Measurements from ENCODE around the gene BPHL.

Gene BPHL

DNA sequence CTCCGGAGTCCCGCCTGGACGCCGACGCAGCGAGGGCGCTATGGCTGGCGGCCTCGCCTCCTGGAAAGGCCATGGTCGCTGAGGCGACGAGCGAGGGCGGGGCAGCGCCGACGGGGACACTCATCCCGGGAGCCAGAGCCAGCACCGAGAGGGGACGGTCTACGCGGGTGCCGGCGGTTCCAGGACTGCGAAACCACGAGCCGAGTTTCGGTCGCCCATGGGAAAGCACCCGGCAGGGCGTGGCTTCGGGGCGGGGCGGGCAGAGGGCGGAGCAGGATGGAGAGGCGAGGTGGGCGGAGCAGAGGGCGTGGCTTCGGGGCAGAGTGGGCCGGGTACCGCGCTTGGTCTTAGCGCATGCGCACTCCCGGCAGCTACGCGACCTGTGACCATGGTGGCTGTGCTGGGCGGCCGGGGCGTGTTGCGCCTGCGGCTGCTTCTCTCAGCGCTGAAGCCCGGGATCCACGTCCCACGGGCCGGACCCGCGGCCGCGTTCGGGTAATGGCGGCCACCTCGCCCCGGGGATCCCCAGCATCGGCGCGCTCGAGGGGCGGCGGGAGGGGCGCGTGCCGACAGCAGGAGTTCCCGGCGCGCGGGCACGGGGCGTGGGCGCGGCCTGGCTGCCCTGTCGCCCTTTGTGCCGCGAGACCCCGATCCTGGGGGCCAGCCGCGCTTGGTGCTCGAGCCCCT, at the start of gene BPHL:
Gene BPHL (plus strand): TSS at position 359 of the 687 bp plus-strand sequence. CDS start 30 bp downstream, at position 389.
- TF ChIP-seq, protein P1, sequence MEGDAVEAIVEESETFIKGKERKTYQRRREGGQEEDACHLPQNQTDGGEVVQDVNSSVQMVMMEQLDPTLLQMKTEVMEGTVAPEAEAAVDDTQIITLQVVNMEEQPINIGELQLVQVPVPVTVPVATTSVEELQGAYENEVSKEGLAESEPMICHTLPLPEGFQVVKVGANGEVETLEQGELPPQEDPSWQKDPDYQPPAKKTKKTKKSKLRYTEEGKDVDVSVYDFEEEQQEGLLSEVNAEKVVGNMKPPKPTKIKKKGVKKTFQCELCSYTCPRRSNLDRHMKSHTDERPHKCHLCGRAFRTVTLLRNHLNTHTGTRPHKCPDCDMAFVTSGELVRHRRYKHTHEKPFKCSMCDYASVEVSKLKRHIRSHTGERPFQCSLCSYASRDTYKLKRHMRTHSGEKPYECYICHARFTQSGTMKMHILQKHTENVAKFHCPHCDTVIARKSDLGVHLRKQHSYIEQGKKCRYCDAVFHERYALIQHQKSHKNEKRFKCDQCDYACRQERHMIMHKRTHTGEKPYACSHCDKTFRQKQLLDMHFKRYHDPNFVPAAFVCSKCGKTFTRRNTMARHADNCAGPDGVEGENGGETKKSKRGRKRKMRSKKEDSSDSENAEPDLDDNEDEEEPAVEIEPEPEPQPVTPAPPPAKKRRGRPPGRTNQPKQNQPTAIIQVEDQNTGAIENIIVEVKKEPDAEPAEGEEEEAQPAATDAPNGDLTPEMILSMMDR (IDR thresholded peaks at IDR 0.05), result no peak

DNA sequence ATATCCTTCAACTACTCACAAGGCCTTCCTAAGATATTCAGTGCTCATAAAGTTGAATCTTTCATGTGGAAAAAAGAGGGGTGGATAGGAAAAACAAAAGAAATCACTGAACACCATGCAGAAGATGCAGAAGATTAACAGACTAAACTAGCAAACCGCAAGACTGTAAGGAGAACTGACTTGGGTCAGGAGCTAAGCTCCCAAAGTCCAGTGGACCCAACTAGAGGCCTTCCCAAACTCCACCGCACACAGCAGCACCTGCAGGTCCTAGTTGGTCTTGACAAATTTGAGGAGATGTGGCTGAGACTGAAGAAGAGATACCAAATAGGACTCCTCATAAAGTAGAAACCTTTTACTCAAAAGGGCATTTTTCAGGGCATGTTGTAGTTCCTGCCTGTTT, 46.9 kb upstream of the BPHL start:
- TF ChIP-seq, protein P1 (IDR thresholded peaks at IDR 0.05), result no peak

DNA sequence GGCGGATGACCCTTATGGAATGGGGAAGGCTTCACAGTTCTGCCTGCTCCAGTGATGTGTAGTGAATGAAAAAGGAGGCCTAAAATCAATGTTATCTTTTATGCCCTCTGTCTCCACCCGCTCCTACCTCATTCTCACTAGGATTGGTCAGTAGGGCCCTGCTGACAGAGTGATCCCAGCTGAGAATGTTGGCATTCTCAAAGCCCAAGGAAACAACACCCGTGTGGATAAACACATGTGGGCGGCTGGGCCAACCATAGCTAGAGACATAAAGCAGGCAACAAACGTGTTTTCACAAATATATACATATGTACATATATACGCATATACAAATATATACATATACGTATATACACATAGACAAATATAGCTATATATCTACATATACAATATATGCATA, 45.7 kb upstream of the BPHL start:
- TF ChIP-seq, protein P1 (IDR thresholded peaks at IDR 0.05), result no peak

DNA sequence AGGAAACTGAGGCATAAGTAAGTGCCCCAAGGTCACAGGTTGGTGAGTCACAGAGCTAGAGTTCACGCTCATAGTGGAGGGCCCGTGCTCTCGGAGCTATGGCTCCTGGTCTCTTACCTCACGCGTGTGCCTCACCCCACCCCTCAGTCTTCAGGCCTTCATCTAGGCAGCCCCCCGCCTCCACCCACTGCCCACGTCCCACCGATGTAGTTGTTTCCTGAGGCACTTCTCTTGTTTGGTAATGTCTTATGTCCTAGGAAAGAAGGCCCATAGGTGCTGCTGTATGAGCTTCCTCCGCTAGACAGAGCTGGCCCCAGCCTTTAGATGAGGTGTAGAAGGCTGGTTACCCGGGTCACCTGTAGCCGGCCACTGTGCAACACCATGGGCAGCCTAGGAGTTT, 45.1 kb upstream of the BPHL start:
- TF ChIP-seq, protein P1 (IDR thresholded peaks at IDR 0.05), result no peak

DNA sequence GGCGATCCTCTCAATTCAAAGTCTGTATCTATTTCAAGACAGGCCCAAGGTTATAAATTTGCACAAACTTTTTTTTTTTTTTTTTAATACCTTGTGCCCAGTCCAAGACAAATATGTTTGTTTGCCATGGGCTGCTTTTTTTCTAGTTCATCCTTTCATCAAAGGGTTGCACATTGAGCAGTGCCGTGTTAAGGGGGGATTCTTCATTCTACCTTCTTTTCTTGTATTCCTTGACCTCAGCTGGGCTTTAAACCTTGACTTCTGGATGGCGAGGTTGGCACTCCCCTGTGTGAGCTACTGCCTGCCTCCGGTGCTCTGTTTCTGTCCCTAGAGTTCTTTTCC, 42.8 kb upstream of the BPHL start:
- TF ChIP-seq, protein P1 (IDR thresholded peaks at IDR 0.05), result no peak

DNA sequence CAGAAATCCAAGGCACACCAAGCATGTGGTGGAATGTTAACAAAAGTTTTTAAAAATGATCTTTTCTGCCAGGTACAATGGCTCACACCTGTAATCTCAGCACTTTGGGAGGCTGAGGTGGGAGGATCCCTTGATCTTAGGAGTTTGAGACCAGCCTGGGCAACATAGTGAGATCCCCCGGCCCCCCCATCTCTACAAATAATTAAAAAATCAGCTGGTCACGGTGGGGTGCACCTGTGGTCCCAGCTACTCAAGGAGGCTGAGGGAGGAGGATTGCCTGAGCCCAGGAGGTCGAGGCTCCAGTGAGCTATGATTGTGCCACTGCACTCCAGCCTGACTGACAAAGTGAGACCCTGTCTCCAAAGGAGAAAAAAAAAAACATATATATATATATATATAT, 42.2 kb upstream of the BPHL start:
- TF ChIP-seq, protein P1 (IDR thresholded peaks at IDR 0.05), result no peak

DNA sequence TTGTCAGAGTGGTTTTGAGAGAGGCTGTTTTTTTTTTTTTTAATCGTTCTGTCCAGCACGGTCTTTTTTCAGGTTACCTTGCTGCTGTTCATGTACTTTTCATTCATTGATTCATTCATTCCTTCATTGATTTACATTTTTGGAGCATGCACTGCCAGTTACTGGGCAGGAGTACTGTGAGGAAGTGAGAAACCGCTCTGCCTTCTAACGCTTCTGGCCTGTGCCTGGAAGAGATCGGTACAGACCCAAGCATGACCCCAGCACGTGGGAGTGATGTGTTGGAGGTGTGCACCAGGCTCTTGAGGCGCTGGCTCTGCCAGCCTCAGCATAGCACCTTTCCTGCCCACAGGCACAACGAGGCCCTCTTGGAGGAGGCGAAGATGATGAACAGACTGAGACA, 41.1 kb upstream of the BPHL start:
- TF ChIP-seq, protein P1 (IDR thresholded peaks at IDR 0.05), result no peak

DNA sequence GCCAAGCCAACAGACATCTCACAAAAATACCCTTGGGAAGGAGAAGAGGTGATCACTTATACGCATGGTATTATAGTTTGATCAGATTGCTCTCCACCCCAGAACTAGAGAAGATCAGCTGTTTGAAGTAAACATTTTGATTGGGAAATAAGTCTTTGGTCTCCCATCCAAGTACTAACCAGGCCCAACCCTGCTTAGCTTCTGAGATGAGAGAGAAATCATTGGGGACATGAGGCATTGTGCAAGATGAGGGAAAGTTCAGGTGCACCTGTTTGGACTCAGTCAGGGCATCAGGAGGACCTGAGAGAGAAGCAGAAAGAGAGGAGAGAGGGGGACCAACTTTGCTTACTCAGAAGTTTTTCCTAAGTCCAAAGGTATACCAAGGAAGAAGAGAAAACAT, 38.8 kb upstream of the BPHL start:
- TF ChIP-seq, protein P1 (IDR thresholded peaks at IDR 0.05), result no peak
